Vagina (tissue), 2 donors: ENCODE results near the gene IQCN.

Source experiments
- POLR2AphosphoS5 ChIP-seq, 2 donors: sonication (generic); formaldehyde crosslinking; IDR thresholded peaks; one replicate each; pipeline ENCODE4 v1.9.0; 2017; ENCODE audit warnings: antibody characterized with exemption in 2 of 2, mild to moderate bottlenecking in 2 of 2, low read depth in 1 of 2; ENCODE audit not compliant: insufficient read depth in 1 of 2
- TF ChIP-seq, protein P1 (sequence below), 3 experiments: fragments of 450-650 bp in 2 of 3; fragments of 200-600 bp in 1 of 3; sonication (generic) in 1 of 3; IDR thresholded peaks; one replicate each; pipeline ENCODE4 v1.5.1; 2017 to 2019; ENCODE audit warnings: antibody characterized with exemption in 3 of 3, mild to moderate bottlenecking in 2 of 3, moderate library complexity in 2 of 3

DNA sequence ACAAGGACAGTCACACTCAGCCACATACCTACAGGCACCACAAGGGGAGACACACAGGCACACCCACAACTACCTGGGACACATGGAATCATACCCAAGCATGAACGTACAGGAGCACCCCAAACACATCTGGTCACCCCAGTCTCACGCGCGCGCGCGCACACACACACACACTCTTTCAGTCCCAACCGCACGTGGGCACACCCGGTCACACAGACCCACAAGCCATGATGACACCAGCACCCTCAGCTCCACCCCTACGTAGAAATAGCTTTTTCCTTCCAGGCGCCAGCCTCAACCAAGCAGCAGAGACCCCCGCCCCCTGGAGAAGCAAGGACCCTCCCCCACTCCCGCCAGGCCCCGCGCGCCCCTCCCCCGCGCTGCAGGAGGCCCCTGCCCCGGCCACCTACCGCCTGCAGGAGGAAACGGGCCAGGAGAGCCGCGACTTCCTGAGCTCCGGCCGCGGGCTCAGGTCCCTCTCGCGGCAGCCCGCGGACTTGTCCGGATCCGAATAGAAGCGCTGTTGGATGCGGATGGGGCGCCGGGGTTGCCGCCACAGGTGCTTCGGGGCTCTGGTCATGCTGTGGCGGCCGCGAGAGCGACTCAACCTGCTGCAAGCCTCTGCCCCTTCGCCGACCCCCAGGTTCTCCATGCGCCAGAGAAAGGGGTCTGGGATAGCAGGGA lies 41.6 kb downstream of the IQCN start:
- no peak for TF ChIP-seq POLR2AphosphoS5 (IDR thresholded peaks at IDR 0.05; ENCODE audit: insufficient read depth in 1 of 2, low read depth in 1 of 2)
- TF ChIP-seq, protein P1, sequence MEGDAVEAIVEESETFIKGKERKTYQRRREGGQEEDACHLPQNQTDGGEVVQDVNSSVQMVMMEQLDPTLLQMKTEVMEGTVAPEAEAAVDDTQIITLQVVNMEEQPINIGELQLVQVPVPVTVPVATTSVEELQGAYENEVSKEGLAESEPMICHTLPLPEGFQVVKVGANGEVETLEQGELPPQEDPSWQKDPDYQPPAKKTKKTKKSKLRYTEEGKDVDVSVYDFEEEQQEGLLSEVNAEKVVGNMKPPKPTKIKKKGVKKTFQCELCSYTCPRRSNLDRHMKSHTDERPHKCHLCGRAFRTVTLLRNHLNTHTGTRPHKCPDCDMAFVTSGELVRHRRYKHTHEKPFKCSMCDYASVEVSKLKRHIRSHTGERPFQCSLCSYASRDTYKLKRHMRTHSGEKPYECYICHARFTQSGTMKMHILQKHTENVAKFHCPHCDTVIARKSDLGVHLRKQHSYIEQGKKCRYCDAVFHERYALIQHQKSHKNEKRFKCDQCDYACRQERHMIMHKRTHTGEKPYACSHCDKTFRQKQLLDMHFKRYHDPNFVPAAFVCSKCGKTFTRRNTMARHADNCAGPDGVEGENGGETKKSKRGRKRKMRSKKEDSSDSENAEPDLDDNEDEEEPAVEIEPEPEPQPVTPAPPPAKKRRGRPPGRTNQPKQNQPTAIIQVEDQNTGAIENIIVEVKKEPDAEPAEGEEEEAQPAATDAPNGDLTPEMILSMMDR (IDR thresholded peaks at IDR 0.05): no peak
